ENCODE results near the gene DNAAF6.
A peak's percentile ranks its signal among the peaks of the same experiment; 100 is the strongest.
"Not testable (repeated sequence)": the region's sequence is repeated elsewhere in the genome, so short reads cannot be mapped to it uniquely, and the experiment has no call there.

The DNAAF6 gene

GRCh38 chrX:107205770-107206696 is at the start of gene DNAAF6, which contains the start of gene NUP62CL:
Gene DNAAF6 (plus strand): TSS chrX:107206611. CDS start chrX:107212876, 6,265 bp downstream.
Gene NUP62CL (minus strand): TSS chrX:107206433. CDS start chrX:107175146, 31,287 bp downstream.
- peak; percentile 60 for DNase-seq

DNA sequence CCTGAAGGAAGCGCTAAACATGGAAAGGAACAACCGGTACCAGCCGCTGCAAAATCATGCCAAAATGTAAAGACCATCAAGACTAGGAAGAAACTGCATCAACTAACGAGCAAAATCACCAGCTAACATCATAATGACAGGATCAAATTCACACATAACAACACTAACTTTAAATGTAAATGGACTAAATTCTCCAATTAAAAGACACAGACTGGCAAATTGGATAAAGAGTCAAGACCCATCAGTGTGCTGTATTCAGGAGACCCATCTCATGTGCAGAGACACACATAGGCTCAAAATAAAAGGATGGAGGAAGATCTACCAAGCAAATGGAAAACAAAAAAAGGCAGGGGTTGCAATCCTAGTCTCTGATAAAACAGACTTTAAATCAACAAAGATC is 48.8 kb upstream of the DNAAF6 start:
- DNase-seq: not testable (repeated sequence)

- no peak for DNase-seq
Measured at GRCh38 chrX:107167163-107167921, 39.1 kb upstream of the DNAAF6 start.

- no peak for DNase-seq
Measured at GRCh38 chrX:107168257-107168656, 38.2 kb upstream of the DNAAF6 start.

DNA sequence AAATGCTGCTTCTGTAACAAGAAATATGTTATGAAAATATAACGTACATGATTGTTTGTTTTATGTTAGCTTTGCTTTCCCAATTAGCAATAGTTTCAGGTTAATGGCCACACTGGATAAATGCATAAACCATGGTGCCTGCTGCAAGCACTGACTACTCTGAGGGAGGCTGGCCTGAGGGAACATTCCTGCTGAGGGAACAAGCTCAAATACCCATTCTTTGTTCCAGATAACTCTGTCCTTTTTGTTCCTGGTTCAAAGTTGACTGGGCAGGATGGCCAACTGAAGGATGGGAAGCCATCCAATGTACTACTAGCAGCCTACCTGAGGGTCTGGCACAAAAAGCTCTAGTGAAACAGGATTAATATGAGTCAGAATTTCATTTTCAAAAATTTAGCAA is 37.7 kb upstream of the DNAAF6 start:
- DNase-seq: no peak

DNA sequence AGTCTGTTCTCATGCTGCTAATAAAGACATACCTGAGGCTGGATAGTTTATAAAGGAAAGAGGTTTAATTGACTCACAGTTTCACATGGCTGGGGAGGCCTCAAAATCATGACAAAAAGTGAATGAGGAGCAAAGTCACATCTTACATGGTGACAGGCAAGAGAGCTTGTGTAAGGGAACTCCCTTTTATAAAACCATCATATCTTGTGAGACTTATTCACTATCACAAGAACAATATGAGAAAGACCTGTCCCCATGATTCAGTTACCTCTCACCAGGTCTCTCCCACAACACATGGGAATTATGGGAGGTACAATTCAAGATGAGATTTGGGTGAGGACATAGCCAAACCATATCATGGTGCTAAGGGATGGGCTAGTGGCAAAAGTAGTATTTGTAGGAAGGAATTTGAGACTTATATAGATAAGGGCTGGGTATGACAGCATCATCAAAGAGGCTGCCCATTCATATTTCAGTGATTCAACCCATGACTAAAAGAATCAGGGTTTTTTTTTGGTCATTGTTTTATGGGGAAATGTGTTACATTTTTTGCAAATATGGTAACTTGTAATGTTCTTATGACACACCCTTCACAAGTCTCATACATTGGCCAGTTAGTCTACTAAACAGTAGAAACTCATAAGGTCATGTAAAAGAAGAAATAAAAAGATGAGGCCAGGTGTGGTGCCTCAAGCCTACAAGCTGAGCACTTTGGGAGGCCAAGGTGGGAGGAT is 34.9 kb upstream of the DNAAF6 start:
- no peak for DNase-seq

DNA sequence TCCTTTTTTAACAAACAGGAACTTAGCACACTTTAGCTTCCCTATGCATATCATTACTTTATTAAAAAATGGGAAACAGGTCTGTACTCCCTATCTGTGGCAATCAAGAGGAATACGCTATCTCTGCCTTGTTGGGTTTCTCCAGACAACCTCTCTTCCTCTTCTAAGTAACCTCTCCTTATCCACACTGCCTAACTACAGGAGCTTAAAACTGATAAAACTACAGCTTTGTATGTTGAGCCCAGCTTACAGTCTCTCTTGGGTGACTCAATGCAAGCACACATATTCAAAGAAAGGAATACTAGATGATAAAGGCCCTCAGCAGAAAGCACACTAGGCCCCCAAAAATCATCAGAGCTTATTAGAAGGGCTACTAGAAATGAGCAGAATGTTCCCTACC is 9.1 kb upstream of the DNAAF6 start:
- DNase-seq: no peak

DNA sequence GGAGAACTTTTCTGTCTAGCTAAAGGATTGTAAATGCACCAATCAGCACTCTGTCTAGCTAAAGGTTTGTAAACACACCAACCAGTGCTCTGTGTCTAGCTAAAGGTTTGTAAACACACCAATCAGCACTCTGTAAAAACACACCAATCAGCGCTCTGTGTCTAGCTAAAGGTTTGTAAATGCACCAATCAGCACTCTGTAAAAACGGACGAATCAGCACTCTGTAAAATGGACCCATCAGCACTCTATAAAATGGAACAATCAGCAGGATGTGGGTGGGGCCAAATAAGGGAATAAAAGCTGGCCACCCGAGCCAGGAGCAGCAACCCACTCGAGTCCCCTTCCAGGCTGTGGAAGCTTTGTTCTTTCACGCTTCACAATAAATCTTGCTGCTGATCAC is 8.3 kb upstream of the DNAAF6 start:
- not testable (repeated sequence) for DNase-seq

DNA sequence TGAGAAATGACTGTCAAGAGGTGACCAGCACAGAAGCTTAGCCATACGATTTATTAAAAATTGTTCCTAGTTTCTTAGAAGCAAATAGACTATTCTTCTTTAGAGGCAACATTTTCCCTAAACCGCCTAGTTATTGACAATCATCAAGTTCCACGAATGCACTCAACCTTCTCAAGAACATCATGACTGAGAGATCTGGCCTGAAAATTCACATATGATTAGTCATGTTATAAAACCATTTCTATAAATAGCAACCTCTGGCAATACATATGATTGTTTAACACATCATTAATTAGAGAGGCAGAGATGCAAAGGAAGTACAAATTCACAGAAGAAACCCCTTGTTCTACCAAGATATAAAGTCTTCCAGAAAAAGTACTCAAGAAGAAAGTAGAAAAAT is 6.9 kb upstream of the DNAAF6 start:
- no peak for DNase-seq

DNA sequence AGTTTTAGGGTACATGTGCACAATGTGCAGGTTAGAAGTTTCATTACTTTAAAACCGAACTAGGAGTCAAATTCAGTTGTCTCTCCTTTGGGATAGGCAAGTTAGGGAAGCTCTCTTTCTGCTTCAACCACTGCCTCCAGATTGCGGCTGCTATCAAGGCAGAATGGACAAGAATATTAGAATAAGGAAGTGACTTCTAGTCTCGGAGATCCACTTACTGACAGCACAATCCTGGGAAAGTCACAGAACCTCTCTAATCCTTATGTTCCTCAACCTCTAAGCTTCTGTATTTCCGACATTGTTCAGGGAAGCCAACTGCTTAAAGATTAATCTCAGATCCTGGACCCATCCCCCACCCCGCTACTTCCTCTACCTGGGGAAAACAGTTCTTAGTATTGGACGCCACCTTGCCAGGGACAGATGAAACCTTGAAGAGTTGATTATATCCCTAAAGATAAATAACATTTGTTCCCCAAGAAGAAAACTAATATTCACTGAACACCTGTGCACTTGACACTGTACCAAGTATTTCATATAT is 2.3 kb upstream of the DNAAF6 start:
- no peak for DNase-seq

DNA sequence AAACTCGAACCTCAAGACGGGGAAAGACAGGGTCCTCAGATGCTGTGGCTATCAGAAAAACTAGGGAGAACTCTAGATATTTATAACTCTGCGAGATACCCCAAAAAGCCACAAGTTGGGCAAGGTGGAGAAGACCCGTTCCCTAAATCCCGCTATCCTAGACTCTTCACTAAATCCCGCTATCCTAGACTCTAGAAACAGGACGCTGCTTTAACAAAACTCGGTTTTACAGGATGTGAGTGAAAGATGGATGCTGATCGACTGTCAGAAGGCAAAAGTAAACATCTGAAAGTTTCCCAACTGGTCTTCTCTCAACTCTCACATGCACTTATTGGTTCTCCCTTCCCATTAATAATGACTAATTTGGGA is 270 bp downstream of the DNAAF6 start:
- no peak for DNase-seq

DNA sequence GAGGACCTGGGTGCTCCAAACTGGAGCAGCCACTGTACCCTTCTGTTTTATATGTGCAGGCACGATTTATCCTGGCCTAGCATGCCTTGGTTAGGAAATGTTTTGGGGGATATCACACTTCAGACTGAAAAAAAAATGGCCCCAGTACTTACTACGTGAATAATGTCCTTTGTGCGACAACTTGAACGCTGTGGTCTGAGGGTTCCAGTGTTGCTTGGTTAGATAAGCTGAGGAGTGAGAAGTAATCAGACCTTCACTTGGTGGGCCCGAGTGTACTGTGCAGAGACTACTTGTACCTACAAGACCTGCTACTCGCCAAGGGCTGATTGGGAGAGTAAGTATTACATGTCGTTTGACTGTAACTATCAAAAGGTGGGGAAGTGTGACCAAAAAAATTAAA is 678 bp downstream of the DNAAF6 start:
- DNase-seq: no peak

DNA sequence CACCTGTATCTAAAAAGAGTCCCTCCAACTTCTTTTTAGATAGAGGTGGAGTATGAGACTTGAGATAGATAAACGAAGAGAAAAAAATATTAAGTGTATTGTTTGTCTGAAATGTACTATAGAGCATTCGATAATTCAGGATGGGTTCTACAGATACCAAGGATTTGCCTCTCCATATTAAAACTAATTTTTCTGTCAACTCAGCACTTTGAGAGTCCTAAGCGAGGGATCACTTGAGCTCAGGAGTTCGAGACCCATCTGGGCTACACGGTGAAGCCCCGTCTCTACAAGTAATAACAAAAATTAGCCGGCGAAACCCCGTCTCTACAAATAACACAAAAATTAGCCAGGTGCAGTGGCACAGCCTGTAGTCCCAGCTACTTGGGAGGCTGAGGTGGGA is 1.5 kb downstream of the DNAAF6 start:
- no peak for DNase-seq

GRCh38 chrX:107213477-107213876 is 7.1 kb downstream of the DNAAF6 start:
- DNase-seq: no peak

DNA sequence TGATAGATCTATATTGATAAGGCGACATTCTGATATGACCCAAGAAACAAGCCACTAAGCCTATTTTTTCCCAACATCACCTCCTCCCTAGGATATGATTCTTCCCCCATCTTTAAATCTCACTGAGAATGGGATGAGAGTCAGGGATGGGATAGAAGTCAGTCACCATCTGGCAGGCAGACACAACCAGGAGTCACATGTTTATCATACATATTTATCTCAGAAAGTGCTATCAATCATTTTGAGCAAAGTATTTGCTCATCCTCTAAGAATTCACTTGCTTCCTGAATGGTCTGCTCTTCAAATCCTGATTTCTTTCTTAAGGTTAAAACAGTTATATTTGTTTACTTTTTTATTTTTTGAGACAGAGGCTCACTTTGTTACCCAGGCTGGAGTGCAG is 20.3 kb downstream of the DNAAF6 start:
- no peak for DNase-seq

GRCh38 chrX:107227780-107228485 is 21.5 kb downstream of the DNAAF6 start:
- no peak for DNase-seq

DNA sequence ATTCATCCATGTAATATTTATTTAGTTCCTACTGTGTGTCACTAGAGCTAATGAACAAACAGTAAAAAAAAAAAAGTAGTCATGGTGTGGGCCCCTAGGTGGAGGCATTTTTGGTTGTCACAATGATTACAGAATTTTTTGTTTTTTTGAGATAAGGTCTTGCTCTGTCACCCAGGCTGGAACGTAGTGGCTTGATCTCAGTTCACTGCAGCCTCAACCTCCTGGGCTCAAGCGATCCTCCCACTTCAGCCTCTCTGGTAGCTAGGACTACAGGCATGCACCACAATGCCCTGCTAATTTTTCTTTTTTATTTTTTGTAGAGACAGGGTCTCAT is 22.0 kb downstream of the DNAAF6 start:
- no peak for DNase-seq

DNA sequence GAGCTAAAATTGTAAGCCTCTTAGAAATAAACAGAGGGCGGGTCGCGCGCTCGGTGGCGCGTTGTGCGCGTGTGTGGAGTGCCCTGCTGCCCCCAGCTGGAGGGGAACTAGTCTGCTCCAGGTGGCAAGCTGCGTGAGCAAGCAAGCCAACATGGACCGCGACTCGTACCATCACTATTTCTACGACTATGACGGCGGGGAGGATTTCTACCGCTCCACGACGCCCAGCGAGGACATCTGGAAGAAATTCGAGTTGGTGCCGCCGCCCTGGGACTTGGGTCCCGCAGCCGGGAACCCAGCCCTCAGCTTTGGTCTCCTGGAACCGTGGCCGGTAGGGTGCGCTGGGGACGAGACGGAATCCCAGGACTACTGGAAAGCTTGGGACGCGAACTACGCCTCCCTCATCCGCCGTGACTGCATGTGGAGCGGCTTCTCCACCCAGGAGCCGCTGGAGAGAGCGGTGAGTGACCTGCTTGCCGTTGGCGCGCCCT is 66.1 kb downstream of the DNAAF6 start:
- no peak for DNase-seq

- no peak for DNase-seq
Measured at GRCh38 chrX:107273795-107274194, 67.4 kb downstream of the DNAAF6 start.

- DNase-seq: no peak
Measured at GRCh38 chrX:107288676-107289075, 82.3 kb downstream of the DNAAF6 start.

- no peak for DNase-seq
Measured at GRCh38 chrX:107290019-107290418, 83.6 kb downstream of the DNAAF6 start.

- DNase-seq: no peak
Measured at GRCh38 chrX:107293056-107293455, 86.6 kb downstream of the DNAAF6 start.

All from RPMI8226 (cell line).